Progenitor cell of endocrine pancreas (in vitro differentiated cells): ENCODE measurements around the gene C16orf90. TPM values are rescaled to one million over a fixed set of nuclear protein-coding genes. Genes with fewer than 3 reads are reported as not detected.

Source experiments
- DNase-seq: peaks from one replicate; pipeline ENCODE4 v3.0.0; 2021; ENCODE audit warnings: low spot score; ENCODE audit not compliant: unreplicated experiment
- H3K27ac Mint-ChIP-seq: 2 replicates; pipeline ENCODE4 v1.8.0; 2021; ENCODE audit warnings: mild to moderate bottlenecking, moderate library complexity, mixed read lengths
- H3K27me3 Mint-ChIP-seq: 2 replicates; pipeline ENCODE4 v1.8.0; 2021; ENCODE audit warnings: mixed read lengths
- H3K36me3 Mint-ChIP-seq: 2 replicates; pipeline ENCODE4 v1.8.0; 2022; ENCODE audit warnings: mixed read lengths; ENCODE audit not compliant: insufficient read depth
- H3K4me1 Mint-ChIP-seq: 2 replicates; pipeline ENCODE4 v1.8.0; 2021; ENCODE audit warnings: low read depth, mixed read lengths
- H3K4me3 Mint-ChIP-seq: 2 replicates; pipeline ENCODE4 v1.8.0; 2021; ENCODE audit warnings: low read depth, mild to moderate bottlenecking, moderate library complexity, mixed read lengths
- H3K9me3 Mint-ChIP-seq: 2 replicates; pipeline ENCODE4 v1.8.0; 2021; ENCODE audit warnings: low read depth, mixed read lengths
- total RNA-seq: library from RNA; stranded (reverse); gene quantifications from 2 replicates; pipeline ENCODE4 v1.2.1, GENCODE V29; 2021
- TF ChIP-seq, protein P1 (sequence below): fragments of 200-600 bp; sonication (generic); IDR thresholded peaks from one replicate; pipeline ENCODE4 v1.5.0; 2021; ENCODE audit warnings: antibody characterized with exemption, mild to moderate bottlenecking; ENCODE audit not compliant: unreplicated experiment

The C16orf90 gene
- total RNA-seq, 1 donor from 2014 or later, result not detected

DNA sequence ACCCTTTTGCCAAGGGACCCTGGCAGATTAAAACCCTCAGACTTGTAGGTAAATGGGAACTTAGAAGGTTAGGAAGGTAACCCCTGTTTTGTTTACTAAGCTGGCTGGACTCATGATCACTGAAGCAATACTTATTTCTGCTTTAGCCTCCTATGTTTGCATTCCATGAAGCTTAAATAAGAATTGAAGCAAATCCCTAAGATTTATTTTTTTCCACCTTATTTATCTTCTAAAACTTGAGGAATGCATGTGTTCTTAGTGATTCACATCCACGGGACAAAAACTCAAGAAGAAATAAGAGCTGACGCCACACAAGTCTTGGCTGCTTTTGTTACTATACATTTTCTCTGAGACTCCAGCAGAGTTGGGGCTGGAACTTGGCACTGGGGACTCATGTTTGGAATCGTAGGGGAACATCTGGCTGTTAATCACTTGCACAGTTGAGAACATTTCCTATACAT, 41.0 kb upstream of the C16orf90 start:
- Mint-ChIP-seq H3K9me3 (no peaks in the 10 kb centered on the region), H3K36me3 (peaks cover 34% of the 10 kb centered on the region)

DNA sequence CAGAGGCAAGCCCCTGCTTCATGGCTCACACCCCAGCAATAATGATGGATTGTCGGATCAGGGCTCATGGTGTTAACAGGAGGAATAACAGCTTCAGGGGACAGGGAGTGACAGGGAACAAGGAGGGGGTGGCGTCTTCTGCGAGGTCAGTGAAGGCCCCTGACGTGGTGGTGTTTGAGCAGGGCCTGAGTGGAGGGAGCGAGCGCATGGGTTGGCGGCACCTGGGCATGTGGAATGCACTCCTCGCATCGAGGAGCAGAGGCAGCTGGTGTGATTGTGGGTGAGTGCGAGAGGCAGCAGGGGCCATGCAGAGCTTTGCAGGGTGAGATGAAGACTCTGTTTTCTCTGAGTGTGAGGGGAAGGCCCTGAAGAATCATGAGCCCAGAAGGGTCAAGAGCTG, 38.8 kb upstream of the C16orf90 start:
- TF ChIP-seq, protein P1, sequence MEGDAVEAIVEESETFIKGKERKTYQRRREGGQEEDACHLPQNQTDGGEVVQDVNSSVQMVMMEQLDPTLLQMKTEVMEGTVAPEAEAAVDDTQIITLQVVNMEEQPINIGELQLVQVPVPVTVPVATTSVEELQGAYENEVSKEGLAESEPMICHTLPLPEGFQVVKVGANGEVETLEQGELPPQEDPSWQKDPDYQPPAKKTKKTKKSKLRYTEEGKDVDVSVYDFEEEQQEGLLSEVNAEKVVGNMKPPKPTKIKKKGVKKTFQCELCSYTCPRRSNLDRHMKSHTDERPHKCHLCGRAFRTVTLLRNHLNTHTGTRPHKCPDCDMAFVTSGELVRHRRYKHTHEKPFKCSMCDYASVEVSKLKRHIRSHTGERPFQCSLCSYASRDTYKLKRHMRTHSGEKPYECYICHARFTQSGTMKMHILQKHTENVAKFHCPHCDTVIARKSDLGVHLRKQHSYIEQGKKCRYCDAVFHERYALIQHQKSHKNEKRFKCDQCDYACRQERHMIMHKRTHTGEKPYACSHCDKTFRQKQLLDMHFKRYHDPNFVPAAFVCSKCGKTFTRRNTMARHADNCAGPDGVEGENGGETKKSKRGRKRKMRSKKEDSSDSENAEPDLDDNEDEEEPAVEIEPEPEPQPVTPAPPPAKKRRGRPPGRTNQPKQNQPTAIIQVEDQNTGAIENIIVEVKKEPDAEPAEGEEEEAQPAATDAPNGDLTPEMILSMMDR, result no peak
- no peak for DNase-seq
- Mint-ChIP-seq H3K36me3 (peaks cover 36% of the 10 kb centered on the region), H3K9me3 (no peaks in the 10 kb centered on the region), H3K27me3 (no peaks in the 10 kb centered on the region), H3K4me1 (no peaks in the 10 kb centered on the region), H3K27ac (peak overlapping the region; percentile 38), H3K4me3 (no peak overlapping the region)

More for the DNA sequence above, 41.0 kb upstream of the C16orf90 start:
- Mint-ChIP-seq H3K27ac (no peak overlapping the region), H3K4me3 (no peak overlapping the region), H3K27me3 (no peaks in the 10 kb centered on the region), H3K4me1 (no peaks in the 10 kb centered on the region)
- DNase-seq, result no peak
- TF ChIP-seq, protein P1, result no peak

DNA sequence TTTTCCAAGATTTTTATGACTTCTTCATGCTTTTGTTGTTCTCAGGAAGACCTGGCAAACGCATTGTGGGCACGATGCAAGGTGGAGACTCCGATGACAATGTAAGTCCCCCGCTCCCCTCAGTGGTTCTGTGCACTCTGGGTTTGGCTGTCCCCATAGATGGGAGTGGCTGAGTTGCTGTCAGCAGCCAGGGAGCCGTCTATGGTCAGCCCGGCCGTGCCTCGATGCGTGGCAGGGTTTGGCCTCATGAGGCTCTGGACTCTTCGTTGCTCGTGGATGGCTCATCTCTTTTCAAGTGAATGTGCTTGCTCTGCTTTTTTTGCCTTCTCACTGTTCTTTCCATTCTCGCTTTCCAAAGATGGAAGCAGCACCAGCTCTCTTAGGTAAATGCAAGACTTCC, 37.5 kb upstream of the C16orf90 start:
- no peak for DNase-seq
- Mint-ChIP-seq H3K4me1 (no peaks in the 10 kb centered on the region), H3K9me3 (peaks cover 6% of the 10 kb centered on the region), H3K27me3 (no peaks in the 10 kb centered on the region), H3K4me3 (no peak overlapping the region), H3K27ac (no peak overlapping the region), H3K36me3 (peaks cover 48% of the 10 kb centered on the region)
- TF ChIP-seq, protein P1, result no peak

DNA sequence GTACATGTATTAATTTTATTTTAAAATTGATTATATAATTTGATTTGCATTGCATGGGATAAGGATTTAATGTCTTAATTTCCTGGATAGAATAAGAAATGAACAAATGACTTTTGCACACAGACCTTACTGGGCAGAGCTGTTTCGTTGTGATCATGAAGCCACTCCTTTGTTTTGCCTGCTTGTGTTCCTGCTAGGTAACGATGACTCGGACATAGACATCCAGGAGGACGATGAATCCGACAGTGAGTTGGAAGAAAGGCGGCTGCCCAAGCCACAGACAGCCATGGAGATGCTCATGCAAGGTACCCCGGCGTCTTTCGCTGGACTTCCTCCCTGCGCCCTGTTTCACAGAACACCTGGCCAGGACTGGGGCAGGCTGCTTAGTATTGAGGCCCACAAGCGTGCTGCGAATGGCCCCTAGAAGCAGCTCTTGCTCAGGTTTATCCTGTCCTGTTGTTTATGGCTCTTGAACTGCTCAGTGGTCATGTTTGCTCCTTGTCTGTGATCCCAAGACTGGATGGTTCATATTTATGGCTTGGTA, 35.2 kb upstream of the C16orf90 start:
- Mint-ChIP-seq H3K4me3 (no peak overlapping the region), H3K27me3 (no peaks in the 10 kb centered on the region), H3K4me1 (no peaks in the 10 kb centered on the region), H3K27ac (no peak overlapping the region), H3K9me3 (peaks cover 9% of the 10 kb centered on the region), H3K36me3 (peaks cover 53% of the 10 kb centered on the region)
- no peak for DNase-seq
- TF ChIP-seq, protein P1, result no peak

DNA sequence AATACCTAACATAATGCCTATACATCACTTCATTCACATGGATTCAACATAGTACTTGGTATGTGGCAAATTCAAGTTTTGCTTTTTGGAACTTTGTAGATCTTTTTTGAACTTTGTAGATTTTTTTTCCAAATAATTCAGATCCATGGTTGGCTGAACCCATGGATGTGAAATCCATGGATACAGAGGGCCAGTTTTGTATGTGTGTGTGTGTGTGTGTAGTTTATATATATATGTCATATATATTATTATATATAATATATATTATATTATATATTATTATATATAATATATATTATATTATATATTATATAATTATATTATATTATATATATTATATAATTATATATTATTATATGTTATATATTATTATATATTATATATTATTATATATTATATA, 33.9 kb upstream of the C16orf90 start:
- Mint-ChIP-seq H3K9me3 (peaks cover 9% of the 10 kb centered on the region), H3K36me3 (peaks cover 49% of the 10 kb centered on the region), H3K27ac (no peak overlapping the region), H3K4me3 (no peak overlapping the region), H3K4me1 (no peaks in the 10 kb centered on the region), H3K27me3 (no peaks in the 10 kb centered on the region)
- TF ChIP-seq, protein P1, result no peak
- no peak for DNase-seq
